Right atrium auricular region (tissue), 2 donors: ENCODE data around the gene TMEM109. TPM values are rescaled to one million over a fixed set of nuclear protein-coding genes. Genes with fewer than 3 reads are reported as not detected.
A peak's percentile ranks its signal among the peaks of the same experiment; 100 is the strongest.

ENCODE experiments used
- DNase-seq: peaks from one replicate; pipeline ENCODE4 v3.0.0-alpha.2; 2019; ENCODE audit warnings: low spot score
- H3K27ac ChIP-seq, 2 donors: fragments of 200-600 bp; sonication (generic); 1 replicate in 1 of 2; 2 replicates in 1 of 2; pipeline ENCODE4 v1.5.1; 2016 to 2019
- H3K27me3 ChIP-seq, 2 donors: fragments of 200-600 bp; sonication (generic); one replicate each; pipeline versions ENCODE4 v1.5.1 to v1.6.0; 2017 to 2019
- H3K36me3 ChIP-seq: fragments of 200-600 bp; sonication (generic); one replicate; pipeline ENCODE4 v1.5.1; 2016
- H3K4me1 ChIP-seq, 2 donors: fragments of 200-600 bp; sonication (generic); one replicate each; pipeline versions ENCODE4 v1.5.1 to v1.6.0; 2017 to 2019
- H3K4me3 ChIP-seq, 2 donors: fragments of 200-600 bp; sonication (generic); 1 replicate in 1 of 2; 2 replicates in 1 of 2; pipeline ENCODE4 v1.5.1; 2017 to 2019; ENCODE audit warnings: mild to moderate bottlenecking in 1 of 2, moderate library complexity in 1 of 2
- H3K9me3 ChIP-seq, 2 donors: fragments of 200-600 bp; sonication (generic); one replicate each; pipeline ENCODE4 v1.5.1; 2019
- CTCF ChIP-seq, 2 donors: fragments of 200-600 bp; sonication (generic); IDR thresholded peaks; one replicate each; pipeline ENCODE4 v1.5.1; 2019; ENCODE audit warnings: antibody characterized with exemption in 2 of 2
- total RNA-seq, 2 donors: library from RNA; depleted of rRNA; stranded (reverse); fragments of >200 nt; gene quantifications; one replicate each; pipeline ENCODE4 v1.1.0, GENCODE V29; 2016

TMEM109 gene
- total RNA-seq, 2 donors from 2014 or later, result 119 to 124 TPM

DNA sequence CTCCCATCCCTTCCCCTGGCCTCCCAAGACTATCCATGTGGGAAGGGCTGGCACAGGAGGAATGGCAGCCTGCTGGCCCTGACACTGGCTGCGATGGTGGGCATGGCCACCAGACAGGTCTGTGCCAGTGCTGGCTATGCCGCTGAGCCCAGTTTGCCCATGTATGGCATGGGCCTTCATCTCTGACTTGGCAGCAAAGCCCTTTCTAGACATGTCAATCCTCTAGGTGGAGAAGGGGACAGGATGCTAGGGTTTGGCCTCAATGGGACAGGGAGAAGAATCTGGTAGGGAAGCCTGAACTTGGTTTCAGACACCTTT, 37.8 kb upstream of the TMEM109 start:
- Histone ChIP-seq H3K36me3 (peaks cover 7% of the 10 kb centered on the region), H3K27ac (no peak overlapping the region), H3K4me3 (no peak overlapping the region), H3K9me3 (no peaks in the 10 kb centered on the region), H3K4me1 (peaks cover 0 to 33% of the 10 kb centered on the region in 2 donors), H3K27me3 (no peaks in the 10 kb centered on the region)
- DNase-seq, result no peak
- TF ChIP-seq CTCF (IDR thresholded peaks at IDR 0.05), result no peak

- no peak for TF ChIP-seq CTCF (IDR thresholded peaks at IDR 0.05)
- no peak overlapping the region for H3K4me3 ChIP-seq
- H3K27ac ChIP-seq, result peak overlapping the region; percentile 22 to 42
- peaks cover 7% of the 10 kb centered on the region for H3K36me3 ChIP-seq
- H3K9me3 ChIP-seq, result no peaks in the 10 kb centered on the region
- no peak for DNase-seq
- H3K27me3 ChIP-seq, result no peaks in the 10 kb centered on the region
- H3K4me1 ChIP-seq, result peaks cover 0 to 9% of the 10 kb centered on the region in 2 donors
These were observed 35.5 kb upstream of the TMEM109 start for GRCh38 chr11:60878245-60879101.

GRCh38 chr11:60879104-60879503, 34.9 kb upstream of the TMEM109 start:
- DNase-seq, result no peak
- TF ChIP-seq CTCF (IDR thresholded peaks at IDR 0.05), result no peak
- no peak overlapping the region for H3K27ac ChIP-seq
- H3K4me1 ChIP-seq, result peaks cover 0 to 6% of the 10 kb centered on the region in 2 donors
- no peak overlapping the region for H3K4me3 ChIP-seq
- H3K27me3 ChIP-seq, result no peaks in the 10 kb centered on the region
- H3K9me3 ChIP-seq, result no peaks in the 10 kb centered on the region
- peaks cover 7% of the 10 kb centered on the region for H3K36me3 ChIP-seq

DNA sequence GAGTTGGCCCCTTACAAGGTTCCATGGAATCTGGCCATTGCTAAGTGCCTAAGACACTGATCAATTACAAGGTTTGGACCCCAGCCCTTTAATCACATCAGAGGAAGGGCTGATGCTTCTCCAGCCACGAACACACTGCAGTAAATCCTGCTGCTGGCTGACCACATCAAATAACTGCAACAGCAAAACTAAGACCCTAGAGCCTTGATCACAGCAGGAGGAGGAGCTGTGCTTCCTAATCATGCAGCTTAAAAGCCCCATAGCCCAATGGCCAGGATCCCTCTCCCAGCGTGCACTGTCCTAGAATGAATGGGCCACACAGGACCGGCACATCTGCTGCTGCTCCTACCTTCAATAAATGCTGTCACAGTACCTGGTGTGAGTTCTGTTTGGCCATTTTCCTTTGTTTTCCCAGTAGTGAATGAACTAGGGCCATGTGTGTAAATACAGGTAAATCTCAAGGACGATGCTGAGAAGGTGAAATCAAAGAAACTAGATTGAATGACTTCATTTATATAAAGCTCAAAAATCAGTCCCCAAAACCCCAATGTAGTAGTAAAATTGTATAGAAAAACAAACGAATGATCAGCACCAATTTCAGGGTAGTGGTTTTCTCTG, 33.9 kb upstream of the TMEM109 start:
- no peak for DNase-seq
- Histone ChIP-seq H3K4me3 (no peak overlapping the region), H3K36me3 (peaks cover 7% of the 10 kb centered on the region), H3K27ac (no peak overlapping the region), H3K4me1 (peaks cover 0 to 6% of the 10 kb centered on the region in 2 donors), H3K9me3 (no peaks in the 10 kb centered on the region), H3K27me3 (no peaks in the 10 kb centered on the region)
- no peak for TF ChIP-seq CTCF (IDR thresholded peaks at IDR 0.05)

- Histone ChIP-seq H3K36me3 (peaks cover 7% of the 10 kb centered on the region), H3K27ac (no peak overlapping the region), H3K4me3 (no peak overlapping the region), H3K4me1 (peaks cover 0 to 6% of the 10 kb centered on the region in 2 donors), H3K9me3 (no peaks in the 10 kb centered on the region), H3K27me3 (no peaks in the 10 kb centered on the region)
- TF ChIP-seq CTCF (IDR thresholded peaks at IDR 0.05), result no peak
- no peak for DNase-seq
These were observed 33.2 kb upstream of the TMEM109 start for GRCh38 chr11:60880643-60881282.
